HepG2 (cell line): ENCODE results near the gene CHST14. TPM values are rescaled to one million over a fixed set of nuclear protein-coding genes. Genes with fewer than 3 reads are reported as not detected.

ENCODE experiments used
- CHD2 ChIP-seq: IDR thresholded peaks from 2 replicates; pipeline ENCODE4 v1.6.1; 2011; ENCODE audit warnings: low read depth, low read length, improper control_type of control experiment
- KLF16 ChIP-seq, 2 experiments: sonication (generic) in 1 of 2; formaldehyde crosslinking in 1 of 2; IDR thresholded peaks; 2 replicates each; pipeline versions ENCODE4 v1.6.1 to v1.8.0; 2016 to 2023; ENCODE audit warnings: missing genetic modification reagents in 2 of 2, missing compliant biosample characterization in 1 of 2
- SMC3 ChIP-seq: IDR thresholded peaks from 2 replicates; pipeline ENCODE4 v1.6.1; 2011; ENCODE audit warnings: low read length, improper control_type of control experiment
- ZNF446 ChIP-seq: sonication (generic); formaldehyde crosslinking; IDR thresholded peaks from 2 replicates; pipeline ENCODE4 v1.5.0; 2020; ENCODE audit warnings: mild to moderate bottlenecking, missing genetic modification reagents
- ZNF724P ChIP-seq: sonication (generic); formaldehyde crosslinking; IDR thresholded peaks from 2 replicates; pipeline ENCODE4 v1.8.0; 2022; ENCODE audit warnings: missing genetic modification reagents, borderline replicate concordance
- polyA plus RNA-seq, 8 experiments: library from polyadenylated mRNA; depleted of rRNA in 3 of 8; stranded (reverse) in 7 of 8; unstranded in 1 of 8; fragments of >200 nt; fragmentation: Illumina TruSeq in 4 of 8; extraction: Trizol in 4 of 8; gene quantifications; 2 replicates each; pipeline versions ENCODE4 v1.2.1 to v1.2.3, GENCODE V29; 2011 to 2016; ENCODE audit warnings: low read depth in 4 of 8, missing spikeins in 1 of 8, mixed read lengths in 1 of 8; ENCODE audit not compliant: insufficient read depth in 1 of 8
- total RNA-seq, 5 experiments: library from RNA; depleted of rRNA; stranded (reverse); fragments of >200 nt; fragmentation: Illumina TruSeq; extraction: Trizol; gene quantifications; 2 replicates each; pipeline ENCODE4 v1.2.3, GENCODE V29; 2016; ENCODE audit warnings: low read depth in 1 of 5
- TF ChIP-seq, protein P1 (sequence below): sonication (generic); formaldehyde crosslinking; IDR thresholded peaks from 2 replicates; pipeline ENCODE4 v1.4.0; 2020; ENCODE audit warnings: missing genetic modification reagents
- TF ChIP-seq, protein P2 (sequence below): sonication (generic); formaldehyde crosslinking; IDR thresholded peaks from 2 replicates; pipeline ENCODE4 v1.8.0; 2022; ENCODE audit warnings: mild to moderate bottlenecking, missing genetic modification reagents, borderline replicate concordance
- TF ChIP-seq, protein P3 (sequence below): sonication (generic); formaldehyde crosslinking; IDR thresholded peaks from 2 replicates; pipeline ENCODE4 v1.4.0; 2020; ENCODE audit warnings: low read depth, mild to moderate bottlenecking, missing genetic modification reagents

The CHST14 gene
- total and polyA plus RNA-seq, 2 of the 13 experiments (the other 11 are each of a cell fraction or from before 2014, with no cell fraction given): 8.9 to 12.4 TPM

DNA sequence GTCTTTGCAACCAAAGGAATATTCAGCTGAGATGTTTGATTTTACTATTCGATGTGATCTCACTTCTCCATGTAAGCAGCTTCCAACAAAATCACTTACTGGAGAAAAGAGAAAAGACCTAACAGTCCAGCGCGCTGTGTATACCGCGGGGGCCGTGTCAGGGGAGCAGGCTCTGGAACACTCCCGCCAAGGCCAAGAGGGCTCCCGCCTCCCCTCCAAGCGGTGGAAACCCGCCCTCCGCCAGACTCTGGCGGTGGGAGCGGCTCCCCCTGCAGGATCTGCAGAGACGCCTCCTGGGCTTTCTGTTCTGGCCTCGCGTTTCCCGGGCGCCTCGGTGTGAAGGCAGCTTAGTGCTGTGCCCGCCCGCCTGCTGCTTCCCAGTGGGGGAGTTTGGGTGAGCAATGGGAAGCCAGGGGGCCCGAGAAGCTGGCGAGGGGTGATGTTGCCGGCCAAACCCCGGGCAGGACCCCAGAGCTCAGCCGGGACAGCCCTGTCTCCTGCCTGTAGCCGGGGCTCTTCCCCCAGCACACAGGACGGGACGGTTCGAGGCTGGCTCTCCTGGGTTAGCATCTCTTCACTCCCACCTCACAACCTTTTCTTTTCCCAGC, 36.3 kb downstream of the CHST14 start (continued):
- TF ChIP-seq, protein P1, sequence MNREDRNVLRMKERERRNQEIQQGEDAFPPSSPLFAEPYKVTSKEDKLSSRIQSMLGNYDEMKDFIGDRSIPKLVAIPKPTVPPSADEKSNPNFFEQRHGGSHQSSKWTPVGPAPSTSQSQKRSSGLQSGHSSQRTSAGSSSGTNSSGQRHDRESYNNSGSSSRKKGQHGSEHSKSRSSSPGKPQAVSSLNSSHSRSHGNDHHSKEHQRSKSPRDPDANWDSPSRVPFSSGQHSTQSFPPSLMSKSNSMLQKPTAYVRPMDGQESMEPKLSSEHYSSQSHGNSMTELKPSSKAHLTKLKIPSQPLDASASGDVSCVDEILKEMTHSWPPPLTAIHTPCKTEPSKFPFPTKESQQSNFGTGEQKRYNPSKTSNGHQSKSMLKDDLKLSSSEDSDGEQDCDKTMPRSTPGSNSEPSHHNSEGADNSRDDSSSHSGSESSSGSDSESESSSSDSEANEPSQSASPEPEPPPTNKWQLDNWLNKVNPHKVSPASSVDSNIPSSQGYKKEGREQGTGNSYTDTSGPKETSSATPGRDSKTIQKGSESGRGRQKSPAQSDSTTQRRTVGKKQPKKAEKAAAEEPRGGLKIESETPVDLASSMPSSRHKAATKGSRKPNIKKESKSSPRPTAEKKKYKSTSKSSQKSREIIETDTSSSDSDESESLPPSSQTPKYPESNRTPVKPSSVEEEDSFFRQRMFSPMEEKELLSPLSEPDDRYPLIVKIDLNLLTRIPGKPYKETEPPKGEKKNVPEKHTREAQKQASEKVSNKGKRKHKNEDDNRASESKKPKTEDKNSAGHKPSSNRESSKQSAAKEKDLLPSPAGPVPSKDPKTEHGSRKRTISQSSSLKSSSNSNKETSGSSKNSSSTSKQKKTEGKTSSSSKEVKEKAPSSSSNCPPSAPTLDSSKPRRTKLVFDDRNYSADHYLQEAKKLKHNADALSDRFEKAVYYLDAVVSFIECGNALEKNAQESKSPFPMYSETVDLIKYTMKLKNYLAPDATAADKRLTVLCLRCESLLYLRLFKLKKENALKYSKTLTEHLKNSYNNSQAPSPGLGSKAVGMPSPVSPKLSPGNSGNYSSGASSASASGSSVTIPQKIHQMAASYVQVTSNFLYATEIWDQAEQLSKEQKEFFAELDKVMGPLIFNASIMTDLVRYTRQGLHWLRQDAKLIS (CRISPR knock-in tag): no peak
- TF ChIP-seq ZNF724P (CRISPR knock-in tag) (no peak), ZNF446 (CRISPR knock-in tag) (no peak), SMC3 (peak; percentile 18; the same call in 1 of the 2 replicates), KLF16 (CRISPR knock-in tag; IDR thresholded peaks at IDR 0.05) (no peak), CHD2 (no peak)
- TF ChIP-seq, protein P2, sequence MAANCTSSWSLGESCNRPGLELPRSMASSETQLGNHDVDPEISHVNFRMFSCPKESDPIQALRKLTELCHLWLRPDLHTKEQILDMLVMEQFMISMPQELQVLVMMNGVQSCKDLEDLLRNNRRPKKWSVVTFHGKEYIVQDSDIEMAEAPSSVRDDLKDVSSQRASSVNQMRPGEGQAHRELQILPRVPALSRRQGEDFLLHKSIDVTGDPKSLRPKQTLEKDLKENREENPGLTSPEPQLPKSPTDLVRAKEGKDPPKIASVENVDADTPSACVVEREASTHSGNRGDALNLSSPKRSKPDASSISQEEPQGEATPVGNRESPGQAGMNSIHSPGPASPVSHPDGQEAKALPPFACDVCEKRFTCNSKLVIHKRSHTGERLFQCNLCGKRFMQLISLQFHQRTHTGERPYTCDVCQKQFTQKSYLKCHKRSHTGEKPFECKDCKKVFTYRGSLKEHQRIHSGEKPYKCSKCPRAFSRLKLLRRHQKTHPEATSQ (CRISPR knock-in tag): no peak
- TF ChIP-seq, protein P3, sequence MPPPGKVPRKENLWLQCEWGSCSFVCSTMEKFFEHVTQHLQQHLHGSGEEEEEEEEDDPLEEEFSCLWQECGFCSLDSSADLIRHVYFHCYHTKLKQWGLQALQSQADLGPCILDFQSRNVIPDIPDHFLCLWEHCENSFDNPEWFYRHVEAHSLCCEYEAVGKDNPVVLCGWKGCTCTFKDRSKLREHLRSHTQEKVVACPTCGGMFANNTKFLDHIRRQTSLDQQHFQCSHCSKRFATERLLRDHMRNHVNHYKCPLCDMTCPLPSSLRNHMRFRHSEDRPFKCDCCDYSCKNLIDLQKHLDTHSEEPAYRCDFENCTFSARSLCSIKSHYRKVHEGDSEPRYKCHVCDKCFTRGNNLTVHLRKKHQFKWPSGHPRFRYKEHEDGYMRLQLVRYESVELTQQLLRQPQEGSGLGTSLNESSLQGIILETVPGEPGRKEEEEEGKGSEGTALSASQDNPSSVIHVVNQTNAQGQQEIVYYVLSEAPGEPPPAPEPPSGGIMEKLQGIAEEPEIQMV (CRISPR knock-in tag): no peak; the same call in 1 of the 2 replicates
